ENCODE data around the gene GNPAT. TPM values are rescaled to one million over a fixed set of nuclear protein-coding genes. Genes with fewer than 3 reads are reported as not detected.

Gene GNPAT
- total RNA-seq = 37.3 and 39.9 TPM in 2 replicates
- long read RNA-seq, transcript GNPAT-206 (17 exons, 2,685 nt) = minor isoform, 20 of 899 reads
- long read RNA-seq, transcript GNPAT-201 (16 exons, 2,643 nt) = major isoform, 719 of 899 reads
- long read RNA-seq, partial matches to known transcripts = 38 of 899 reads
- long read RNA-seq, other reads (novel, unspliced or antisense) = 122 of 899 reads

DNA sequence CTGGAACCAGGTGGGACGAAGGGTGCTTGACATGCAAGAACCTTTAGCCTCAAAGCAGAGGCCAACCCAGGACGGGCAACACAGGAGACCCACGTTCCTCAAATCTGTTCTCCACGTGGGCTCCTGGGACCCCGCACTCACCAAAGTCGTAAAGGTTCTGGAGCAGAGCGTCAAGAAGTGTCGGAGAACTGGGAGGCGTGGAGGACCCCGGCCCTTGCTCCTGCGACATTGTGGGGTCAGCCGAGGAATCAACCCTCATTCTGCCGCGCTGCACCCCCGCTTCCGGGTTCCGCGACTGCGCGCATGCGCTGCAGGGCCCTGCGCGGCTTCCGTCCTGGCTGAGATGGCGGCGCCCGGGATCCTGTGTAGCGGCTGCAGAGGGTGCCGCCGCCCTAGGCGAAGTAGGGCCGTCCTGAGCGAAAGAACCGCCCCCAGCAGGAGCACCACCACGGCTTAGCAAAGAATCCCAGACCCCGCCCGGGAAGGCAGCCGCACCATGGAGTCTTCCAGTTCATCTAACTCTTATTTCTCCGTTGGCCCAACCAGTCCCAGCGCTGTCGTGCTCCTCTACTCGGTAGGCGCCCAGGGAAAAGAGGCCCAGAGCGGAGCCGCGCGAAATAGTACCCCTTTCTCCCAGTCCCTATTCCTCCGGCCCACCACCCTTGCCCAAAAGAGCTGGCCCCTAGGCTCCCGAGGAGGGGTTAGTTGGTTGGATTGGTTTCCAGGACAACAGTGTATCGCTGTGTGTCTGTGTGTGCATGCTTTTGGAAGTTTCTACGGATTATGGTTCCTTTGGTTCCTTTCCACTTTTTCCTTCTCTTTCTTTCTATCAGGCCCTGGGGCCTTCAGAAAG is at the start of gene GNPAT:
Gene GNPAT, plus strand, starts transcription at position 330 of the 853 bp plus-strand sequence. Its CDS starts 167 bp downstream, at position 497.
- Mint-ChIP-seq H3K9me3 (ENCODE audit: unreplicated experiment) (no peaks in the 10 kb centered on the region), H3K36me3 (ENCODE audit: unreplicated experiment) (peaks cover 24% of the 10 kb centered on the region), H3K4me3 (ENCODE audit: unreplicated experiment) (peak within 1 kb of the TSS; percentile 93), H3K27ac (ENCODE audit: unreplicated experiment) (peak within 1 kb of the TSS; percentile 94), H3K27me3 (ENCODE audit: unreplicated experiment) (no peaks in the 10 kb centered on the region), H3K4me1 (ENCODE audit: unreplicated experiment) (peaks cover 36% of the 10 kb centered on the region)
- TF ChIP-seq, protein P1, sequence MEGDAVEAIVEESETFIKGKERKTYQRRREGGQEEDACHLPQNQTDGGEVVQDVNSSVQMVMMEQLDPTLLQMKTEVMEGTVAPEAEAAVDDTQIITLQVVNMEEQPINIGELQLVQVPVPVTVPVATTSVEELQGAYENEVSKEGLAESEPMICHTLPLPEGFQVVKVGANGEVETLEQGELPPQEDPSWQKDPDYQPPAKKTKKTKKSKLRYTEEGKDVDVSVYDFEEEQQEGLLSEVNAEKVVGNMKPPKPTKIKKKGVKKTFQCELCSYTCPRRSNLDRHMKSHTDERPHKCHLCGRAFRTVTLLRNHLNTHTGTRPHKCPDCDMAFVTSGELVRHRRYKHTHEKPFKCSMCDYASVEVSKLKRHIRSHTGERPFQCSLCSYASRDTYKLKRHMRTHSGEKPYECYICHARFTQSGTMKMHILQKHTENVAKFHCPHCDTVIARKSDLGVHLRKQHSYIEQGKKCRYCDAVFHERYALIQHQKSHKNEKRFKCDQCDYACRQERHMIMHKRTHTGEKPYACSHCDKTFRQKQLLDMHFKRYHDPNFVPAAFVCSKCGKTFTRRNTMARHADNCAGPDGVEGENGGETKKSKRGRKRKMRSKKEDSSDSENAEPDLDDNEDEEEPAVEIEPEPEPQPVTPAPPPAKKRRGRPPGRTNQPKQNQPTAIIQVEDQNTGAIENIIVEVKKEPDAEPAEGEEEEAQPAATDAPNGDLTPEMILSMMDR (IDR thresholded peaks at IDR 0.05) = no peak
- peak; percentile 96 for DNase-seq (ENCODE audit: extremely low spot score, unreplicated experiment)

DNA sequence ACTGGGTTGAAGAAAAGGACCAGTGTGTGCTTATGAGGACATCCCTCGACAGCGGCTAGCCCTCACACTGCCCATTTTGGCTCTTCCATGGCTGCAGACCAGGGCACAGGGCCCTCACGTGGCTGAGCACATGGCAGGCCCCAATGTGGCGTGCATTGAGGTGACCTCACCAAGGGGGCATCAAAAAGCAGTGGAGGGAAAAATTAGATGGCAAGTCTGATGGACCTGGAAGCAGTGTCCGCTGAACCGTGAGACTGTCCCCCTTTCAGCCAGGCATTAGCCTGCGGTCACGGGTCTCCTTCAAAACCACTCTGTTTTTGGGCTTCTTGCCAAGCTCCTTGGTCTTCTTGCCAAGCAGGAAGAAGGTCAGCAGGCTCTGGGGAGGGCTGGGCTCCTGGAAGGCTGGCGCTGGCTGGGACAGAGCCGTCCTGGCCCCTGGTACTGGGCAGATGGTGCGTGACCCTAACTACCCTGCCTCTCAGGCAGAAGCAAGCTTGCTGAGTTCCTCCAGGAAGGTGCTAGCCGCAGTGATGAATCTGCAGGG is 48.3 kb upstream of the GNPAT start:
- Mint-ChIP-seq H3K4me1 (ENCODE audit: unreplicated experiment) (no peaks in the 10 kb centered on the region), H3K27ac (ENCODE audit: unreplicated experiment) (no peak overlapping the region)

DNA sequence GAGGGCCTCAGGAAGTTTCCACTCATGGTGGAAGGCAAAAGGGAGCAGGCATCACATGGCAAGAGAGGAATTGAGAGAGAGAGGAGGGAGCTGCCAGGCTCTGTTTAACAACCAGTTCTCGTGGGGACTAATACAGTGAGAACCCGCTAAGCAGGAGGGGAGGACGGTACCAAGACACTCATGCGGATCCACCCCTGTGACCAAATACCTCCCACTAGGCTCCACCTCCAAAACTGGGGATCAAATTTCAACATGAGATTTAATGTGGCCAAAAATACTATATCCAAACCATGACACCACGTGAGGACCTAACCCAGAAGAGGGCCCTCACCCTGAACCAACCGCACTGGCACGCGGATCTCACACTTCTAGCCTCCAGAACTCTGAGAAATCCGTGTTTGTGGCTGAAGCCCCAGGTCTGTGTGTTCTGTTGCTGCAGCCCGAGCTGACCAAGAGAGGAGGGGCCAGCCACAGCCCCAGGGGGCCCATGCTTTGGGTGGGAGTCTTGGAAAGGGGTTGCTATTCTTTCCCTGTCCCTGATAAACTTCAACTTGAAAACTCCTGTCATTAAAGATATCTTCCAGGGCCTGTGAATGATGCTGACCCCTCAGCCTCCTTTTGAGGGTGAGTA is 47.2 kb upstream of the GNPAT start:
- Mint-ChIP-seq H3K27me3 (ENCODE audit: unreplicated experiment) (peaks cover 4% of the 10 kb centered on the region), H3K4me3 (ENCODE audit: unreplicated experiment) (no peak overlapping the region), H3K9me3 (ENCODE audit: unreplicated experiment) (no peaks in the 10 kb centered on the region), H3K36me3 (ENCODE audit: unreplicated experiment) (no peaks in the 10 kb centered on the region), H3K4me1 (ENCODE audit: unreplicated experiment) (no peaks in the 10 kb centered on the region), H3K27ac (ENCODE audit: unreplicated experiment) (no peak overlapping the region)
- TF ChIP-seq, protein P1 (IDR thresholded peaks at IDR 0.05) = no peak
- no peak for DNase-seq (ENCODE audit: extremely low spot score, unreplicated experiment)

More for the DNA sequence above, 48.3 kb upstream of the GNPAT start:
- peaks cover 14% of the 10 kb centered on the region for H3K27me3 Mint-ChIP-seq (ENCODE audit: unreplicated experiment)
- TF ChIP-seq, protein P1 (IDR thresholded peaks at IDR 0.05) = no peak
- H3K4me3 Mint-ChIP-seq (ENCODE audit: unreplicated experiment) = no peak overlapping the region
- H3K36me3 Mint-ChIP-seq (ENCODE audit: unreplicated experiment) = no peaks in the 10 kb centered on the region
- DNase-seq (ENCODE audit: extremely low spot score, unreplicated experiment) = no peak
- no peaks in the 10 kb centered on the region for H3K9me3 Mint-ChIP-seq (ENCODE audit: unreplicated experiment)

DNA sequence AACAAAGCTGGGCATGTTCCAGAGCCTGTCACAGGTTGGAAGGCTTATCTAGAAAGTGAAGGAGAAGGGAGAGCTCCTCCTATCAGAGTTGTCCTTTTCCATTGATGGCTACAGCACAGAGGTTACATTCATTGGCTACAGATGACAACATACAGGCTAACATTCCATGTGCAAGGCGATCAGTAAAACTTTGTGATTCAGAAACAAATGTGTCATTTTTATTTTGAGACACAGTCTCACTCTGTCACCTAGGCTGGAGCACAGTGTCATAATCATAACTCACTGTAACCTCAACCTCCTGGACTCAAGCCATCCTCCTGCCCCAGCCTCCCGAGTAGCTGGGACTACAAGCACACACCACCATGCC is 46.6 kb upstream of the GNPAT start:
- no peak overlapping the region for H3K4me3 Mint-ChIP-seq (ENCODE audit: unreplicated experiment)
- TF ChIP-seq, protein P1 (IDR thresholded peaks at IDR 0.05) = no peak
- H3K27me3 Mint-ChIP-seq (ENCODE audit: unreplicated experiment) = peaks cover 4% of the 10 kb centered on the region
- H3K9me3 Mint-ChIP-seq (ENCODE audit: unreplicated experiment) = no peaks in the 10 kb centered on the region
- no peaks in the 10 kb centered on the region for H3K36me3 Mint-ChIP-seq (ENCODE audit: unreplicated experiment)
- H3K27ac Mint-ChIP-seq (ENCODE audit: unreplicated experiment) = no peak overlapping the region
- no peaks in the 10 kb centered on the region for H3K4me1 Mint-ChIP-seq (ENCODE audit: unreplicated experiment)
- no peak for DNase-seq (ENCODE audit: extremely low spot score, unreplicated experiment)
